GM18517 (cell line): ENCODE data around the gene NPTN.

Experiments used
- ATAC-seq: cut with Tn5 transposase; IDR thresholded peaks from one replicate; pipeline ENCODE4 v1.9.1; 2021; ENCODE audit warnings: mild to moderate bottlenecking, moderate library complexity; ENCODE audit not compliant: unreplicated experiment

The NPTN gene

DNA sequence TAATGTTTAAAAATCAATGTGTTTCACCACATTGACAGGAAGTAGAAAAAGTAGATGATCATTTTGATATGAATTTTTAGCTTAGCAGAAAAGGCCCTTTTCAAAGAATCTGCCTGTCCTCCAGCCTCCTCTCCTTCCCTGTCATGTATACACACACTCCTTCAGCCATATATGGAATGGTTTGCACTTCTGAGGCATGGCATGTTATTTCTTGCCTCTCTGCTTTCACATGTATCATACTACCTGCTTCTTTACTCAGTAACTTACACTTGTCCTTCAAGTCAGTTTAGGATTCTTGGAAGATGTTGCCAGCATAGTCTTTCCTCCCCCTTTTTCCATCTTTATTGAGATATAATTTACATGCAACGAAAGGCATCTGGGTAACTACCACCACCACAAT, 111.2 kb downstream of the NPTN start:
- no peak for ATAC-seq

DNA sequence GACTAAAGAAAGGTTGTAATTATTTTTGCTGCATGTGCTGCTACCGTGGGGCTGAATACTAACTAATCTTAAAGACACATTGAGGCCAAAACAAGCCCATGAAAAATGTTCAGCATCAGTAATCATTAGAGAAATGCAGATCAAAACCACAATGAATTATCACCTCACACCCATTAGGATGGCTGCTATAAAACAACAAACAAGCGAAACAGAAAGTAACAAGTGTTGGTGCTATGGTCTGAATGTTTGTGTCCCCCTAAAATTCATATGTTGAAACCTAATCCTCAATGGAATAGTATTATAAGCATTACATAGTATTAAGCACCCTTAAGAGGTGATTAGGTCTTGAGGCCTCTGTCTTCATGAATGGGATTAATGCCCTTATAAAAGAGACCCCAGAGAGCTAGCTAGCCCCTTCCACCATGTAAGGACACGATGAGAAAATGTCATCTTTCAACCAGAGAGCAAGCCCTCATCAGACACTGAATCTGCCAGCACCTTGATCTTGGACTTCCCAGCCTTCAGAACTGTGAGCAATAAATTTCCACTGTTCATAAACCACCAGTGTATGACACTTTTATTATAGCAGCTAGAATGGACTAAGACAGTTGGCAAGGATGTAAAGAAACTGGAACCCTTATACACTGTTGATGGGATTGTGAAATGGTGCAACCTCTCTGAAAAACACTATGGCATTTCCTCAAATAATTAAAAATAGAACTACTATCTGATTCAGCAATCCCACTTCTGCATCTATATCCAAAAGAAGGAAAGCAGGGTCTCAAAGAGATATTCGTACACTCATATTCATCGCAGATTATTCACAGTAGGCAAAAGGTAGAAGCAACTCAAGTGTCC, 114.1 kb downstream of the NPTN start:
- ATAC-seq, result no peak

DNA sequence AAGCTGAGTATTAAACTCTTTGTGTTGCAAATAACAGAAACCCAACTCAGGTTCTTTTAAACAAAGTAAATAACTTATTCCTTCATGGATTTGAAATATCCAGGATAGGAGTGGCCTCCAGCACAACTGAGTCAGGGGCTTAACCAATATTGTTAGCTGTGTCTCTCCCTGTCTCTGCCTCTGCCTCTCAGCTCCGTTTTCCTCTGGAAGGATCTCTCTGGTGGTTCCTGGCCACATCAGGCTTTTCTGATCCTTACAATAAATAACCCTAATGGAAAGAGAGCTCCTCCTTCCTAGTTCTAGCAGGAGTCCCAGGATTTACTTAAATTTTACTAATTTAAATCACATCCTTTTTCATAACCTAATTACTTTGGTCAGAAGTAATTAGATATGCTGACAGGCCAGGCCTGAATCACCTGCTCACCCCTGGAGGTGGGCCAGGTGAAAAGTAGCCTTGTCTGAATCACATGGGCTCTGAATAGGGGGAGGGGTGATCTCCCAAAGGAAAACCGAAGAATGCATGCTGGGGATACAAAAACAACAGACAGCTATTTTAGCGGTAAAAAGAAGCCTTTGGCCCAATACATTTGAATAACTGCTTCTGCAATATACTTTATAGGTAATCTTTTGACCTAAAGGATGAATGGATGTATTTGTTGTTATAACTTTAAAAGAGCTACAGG, 114.9 kb downstream of the NPTN start:
- ATAC-seq, result no peak

DNA sequence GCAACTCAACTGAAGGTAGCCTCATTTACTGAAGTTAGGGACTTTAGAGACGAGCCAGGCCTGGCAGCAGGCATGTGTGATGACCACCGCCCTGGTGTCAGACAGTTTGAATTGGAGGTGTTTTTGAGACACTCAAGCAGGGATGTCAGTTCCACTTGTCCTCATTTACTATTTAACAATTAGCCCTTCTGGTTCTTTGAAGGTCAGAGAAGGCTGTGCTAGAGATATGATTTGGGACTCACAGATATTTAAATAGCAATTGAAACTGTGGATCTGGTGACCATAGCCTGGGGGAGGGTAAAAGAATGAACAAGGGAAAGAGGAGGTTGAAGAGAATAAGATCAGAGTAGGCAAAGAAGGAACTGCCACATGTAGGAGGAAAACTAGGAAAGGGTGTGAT, 115.6 kb downstream of the NPTN start:
- no peak for ATAC-seq

DNA sequence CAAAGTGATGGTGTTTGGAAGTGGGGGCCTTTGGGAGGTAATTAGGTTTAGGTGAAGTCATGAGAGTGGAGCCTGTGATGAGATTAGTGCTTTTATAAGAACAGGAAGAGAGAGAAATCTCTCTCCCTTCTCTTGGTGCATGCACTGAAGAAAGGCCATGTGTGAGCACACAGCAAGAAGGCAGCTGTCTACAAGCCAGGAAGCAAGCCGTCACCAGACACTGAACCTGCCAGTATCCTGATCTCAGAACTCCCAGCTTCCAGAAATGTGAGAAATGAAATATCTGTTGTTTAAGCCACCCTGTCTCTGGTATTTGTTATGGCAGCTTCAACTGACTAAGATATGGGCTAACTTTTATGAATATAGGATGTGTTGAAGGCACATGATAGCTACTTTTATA, 117.7 kb downstream of the NPTN start:
- ATAC-seq, result no peak
